A549 (cell line): ENCODE data around the gene ATOX1.

Experiments
- EP300 ChIP-seq, 2 experiments: fragments of >200 bp; sonication (Bioruptor Twin); formaldehyde crosslinking; IDR thresholded peaks; 2 replicates in 1 of 2; 3 replicates in 1 of 2; pipeline ENCODE4 v1.6.1; 2016 to 2017
- MAZ ChIP-seq: fragments of 150-350 bp; IDR thresholded peaks from 2 replicates; pipeline ENCODE4 v1.6.1; 2014; ENCODE audit warnings: antibody characterized with exemption, low read depth, low read length, borderline replicate concordance
- POLR2A ChIP-seq: IDR thresholded peaks from 2 replicates; pipeline ENCODE4 v1.6.1; 2012; ENCODE audit warnings: mild to moderate bottlenecking, low read length
- SMC3 ChIP-seq: fragments of >200 bp; sonication (Bioruptor Twin); formaldehyde crosslinking; IDR thresholded peaks from 3 replicates; pipeline ENCODE4 v1.6.1; 2018; ENCODE audit warnings: inconsistent platforms
- TFCP2L1 ChIP-seq: fragments of 250-450 bp; sonication (Bioruptor Pico); IDR thresholded peaks from 2 replicates; pipeline ENCODE4 v1.5.0; 2021; ENCODE audit warnings: mild to moderate bottlenecking
- TF ChIP-seq, protein P1 (sequence below): fragments of >200 bp; sonication (Bioruptor Twin); formaldehyde crosslinking; IDR thresholded peaks from 3 replicates; pipeline ENCODE4 v1.5.1; 2016

DNA sequence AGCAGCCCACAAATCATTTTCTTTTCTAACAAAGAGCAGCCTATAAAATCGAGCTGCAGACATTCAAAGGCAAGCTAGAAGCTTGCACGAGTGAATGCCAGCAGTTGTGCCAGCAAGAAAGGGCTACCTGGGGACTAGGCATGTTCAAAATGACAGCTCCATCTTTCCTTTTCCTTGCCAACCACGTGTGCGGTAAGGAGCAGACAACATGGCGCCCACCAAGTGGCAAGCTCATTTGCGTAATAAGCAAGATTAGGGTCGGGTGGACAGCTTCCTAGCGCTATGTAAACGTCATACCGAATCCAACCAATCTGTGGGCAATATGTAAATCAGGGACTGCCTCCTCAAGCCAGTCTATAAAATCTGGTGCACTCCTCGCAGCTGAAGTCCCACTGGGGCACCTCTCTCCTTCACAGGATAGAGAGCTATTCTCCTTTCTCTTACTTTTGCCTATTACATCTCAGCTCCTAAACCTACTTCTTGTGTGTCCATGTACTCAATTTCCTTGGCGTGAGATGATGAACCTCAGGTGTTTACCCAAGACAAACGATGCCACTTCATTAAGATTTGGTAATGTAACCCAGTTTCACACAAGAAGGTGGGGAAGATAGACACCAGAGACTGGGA is 49.2 kb downstream of the ATOX1 start:
- TF ChIP-seq, protein P1, sequence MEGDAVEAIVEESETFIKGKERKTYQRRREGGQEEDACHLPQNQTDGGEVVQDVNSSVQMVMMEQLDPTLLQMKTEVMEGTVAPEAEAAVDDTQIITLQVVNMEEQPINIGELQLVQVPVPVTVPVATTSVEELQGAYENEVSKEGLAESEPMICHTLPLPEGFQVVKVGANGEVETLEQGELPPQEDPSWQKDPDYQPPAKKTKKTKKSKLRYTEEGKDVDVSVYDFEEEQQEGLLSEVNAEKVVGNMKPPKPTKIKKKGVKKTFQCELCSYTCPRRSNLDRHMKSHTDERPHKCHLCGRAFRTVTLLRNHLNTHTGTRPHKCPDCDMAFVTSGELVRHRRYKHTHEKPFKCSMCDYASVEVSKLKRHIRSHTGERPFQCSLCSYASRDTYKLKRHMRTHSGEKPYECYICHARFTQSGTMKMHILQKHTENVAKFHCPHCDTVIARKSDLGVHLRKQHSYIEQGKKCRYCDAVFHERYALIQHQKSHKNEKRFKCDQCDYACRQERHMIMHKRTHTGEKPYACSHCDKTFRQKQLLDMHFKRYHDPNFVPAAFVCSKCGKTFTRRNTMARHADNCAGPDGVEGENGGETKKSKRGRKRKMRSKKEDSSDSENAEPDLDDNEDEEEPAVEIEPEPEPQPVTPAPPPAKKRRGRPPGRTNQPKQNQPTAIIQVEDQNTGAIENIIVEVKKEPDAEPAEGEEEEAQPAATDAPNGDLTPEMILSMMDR: no peak
- no peak for TF ChIP-seq SMC3
- no peak for TF ChIP-seq MAZ
- TF ChIP-seq TFCP2L1 (CRISPR knock-in tag): no peak
- no peak for TF ChIP-seq POLR2A
- no peak for TF ChIP-seq EP300 (IDR thresholded peaks at IDR 0.05)
